B cell (primary cell): ENCODE data around the gene CNKSR3.

Experiments
- EZH2 ChIP-seq: IDR thresholded peaks from 2 replicates; pipeline ENCODE4 v1.6.1; 2012; ENCODE audit warnings: borderline replicate concordance, low read depth, mild to moderate bottlenecking, moderate library complexity, low read length; ENCODE audit not compliant: insufficient read depth, poor library complexity, severe bottlenecking
- TF ChIP-seq, protein P1 (sequence below): fragments of 200-600 bp; IDR thresholded peaks from one replicate; pipeline ENCODE4 v1.8.0; 2022; ENCODE audit warnings: antibody characterized with exemption, mild to moderate bottlenecking

DNA sequence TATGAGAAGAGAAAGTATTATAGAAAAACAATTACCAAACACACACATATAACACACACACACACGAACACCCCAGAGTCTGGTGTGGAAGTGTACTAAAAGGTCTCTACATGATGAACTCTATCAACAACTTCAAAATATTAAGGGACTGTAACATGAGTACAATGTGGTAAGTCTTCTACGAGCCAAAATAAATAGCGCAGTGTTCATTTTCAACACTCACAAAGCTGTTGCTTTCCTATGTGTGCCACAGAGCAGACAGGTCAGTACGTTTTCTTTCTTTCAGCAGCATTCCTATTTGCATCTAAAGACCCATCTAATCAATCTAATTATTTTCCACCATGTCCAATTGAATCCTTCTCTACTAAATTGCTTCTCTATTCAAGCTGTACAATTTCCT is 12.1 kb upstream of the CNKSR3 start:
- no peak for TF ChIP-seq EZH2
- TF ChIP-seq, protein P1, sequence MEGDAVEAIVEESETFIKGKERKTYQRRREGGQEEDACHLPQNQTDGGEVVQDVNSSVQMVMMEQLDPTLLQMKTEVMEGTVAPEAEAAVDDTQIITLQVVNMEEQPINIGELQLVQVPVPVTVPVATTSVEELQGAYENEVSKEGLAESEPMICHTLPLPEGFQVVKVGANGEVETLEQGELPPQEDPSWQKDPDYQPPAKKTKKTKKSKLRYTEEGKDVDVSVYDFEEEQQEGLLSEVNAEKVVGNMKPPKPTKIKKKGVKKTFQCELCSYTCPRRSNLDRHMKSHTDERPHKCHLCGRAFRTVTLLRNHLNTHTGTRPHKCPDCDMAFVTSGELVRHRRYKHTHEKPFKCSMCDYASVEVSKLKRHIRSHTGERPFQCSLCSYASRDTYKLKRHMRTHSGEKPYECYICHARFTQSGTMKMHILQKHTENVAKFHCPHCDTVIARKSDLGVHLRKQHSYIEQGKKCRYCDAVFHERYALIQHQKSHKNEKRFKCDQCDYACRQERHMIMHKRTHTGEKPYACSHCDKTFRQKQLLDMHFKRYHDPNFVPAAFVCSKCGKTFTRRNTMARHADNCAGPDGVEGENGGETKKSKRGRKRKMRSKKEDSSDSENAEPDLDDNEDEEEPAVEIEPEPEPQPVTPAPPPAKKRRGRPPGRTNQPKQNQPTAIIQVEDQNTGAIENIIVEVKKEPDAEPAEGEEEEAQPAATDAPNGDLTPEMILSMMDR, result no peak
